Pons (tissue), 1 donor: ENCODE results near the gene HTR4.
"Not testable (repeated sequence)": the region's sequence is repeated elsewhere in the genome, so short reads cannot be mapped to it uniquely, and the experiment has no call there.

ENCODE experiments used
- DNase-seq: peaks from one replicate; pipeline ENCODE4 v3.0.0-alpha.2; 2016; ENCODE audit warnings: low spot score

HTR4 gene, protein sequence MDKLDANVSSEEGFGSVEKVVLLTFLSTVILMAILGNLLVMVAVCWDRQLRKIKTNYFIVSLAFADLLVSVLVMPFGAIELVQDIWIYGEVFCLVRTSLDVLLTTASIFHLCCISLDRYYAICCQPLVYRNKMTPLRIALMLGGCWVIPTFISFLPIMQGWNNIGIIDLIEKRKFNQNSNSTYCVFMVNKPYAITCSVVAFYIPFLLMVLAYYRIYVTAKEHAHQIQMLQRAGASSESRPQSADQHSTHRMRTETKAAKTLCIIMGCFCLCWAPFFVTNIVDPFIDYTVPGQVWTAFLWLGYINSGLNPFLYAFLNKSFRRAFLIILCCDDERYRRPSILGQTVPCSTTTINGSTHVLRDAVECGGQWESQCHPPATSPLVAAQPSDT

GRCh38 chr5:148653836-148654781 is at the start of gene HTR4:
Gene HTR4, minus strand, starts transcription at chr5:148654527. Its CDS starts 17,513 bp downstream, at chr5:148637014.
- DNase-seq: no peak

DNA sequence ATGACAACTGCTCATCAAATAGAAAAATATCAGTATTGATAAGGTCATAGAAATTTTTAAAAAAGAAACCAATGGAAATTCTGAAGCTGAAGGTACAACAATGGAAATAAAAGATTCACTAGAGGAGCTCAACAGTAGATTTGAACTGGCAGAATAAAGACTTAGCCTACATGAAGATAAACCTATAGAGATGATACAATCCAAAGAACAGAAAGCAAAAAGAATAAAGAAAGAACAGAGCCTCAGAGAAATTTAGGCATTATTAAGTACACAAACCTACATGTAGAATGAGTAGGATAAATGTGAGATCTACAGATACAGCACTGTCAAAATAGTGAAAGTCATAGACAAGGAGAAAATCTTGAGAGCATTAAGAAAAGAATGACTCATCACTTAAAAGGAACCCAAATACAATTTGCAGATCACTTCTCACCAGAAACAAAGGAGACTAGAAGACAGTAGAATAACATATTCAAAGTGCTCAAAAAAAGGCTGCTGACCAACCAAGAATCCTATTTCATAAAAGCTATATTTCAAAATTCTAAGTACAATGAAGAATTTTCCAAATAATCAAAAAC is 47.8 kb upstream of the HTR4 start:
- DNase-seq: no peak

DNA sequence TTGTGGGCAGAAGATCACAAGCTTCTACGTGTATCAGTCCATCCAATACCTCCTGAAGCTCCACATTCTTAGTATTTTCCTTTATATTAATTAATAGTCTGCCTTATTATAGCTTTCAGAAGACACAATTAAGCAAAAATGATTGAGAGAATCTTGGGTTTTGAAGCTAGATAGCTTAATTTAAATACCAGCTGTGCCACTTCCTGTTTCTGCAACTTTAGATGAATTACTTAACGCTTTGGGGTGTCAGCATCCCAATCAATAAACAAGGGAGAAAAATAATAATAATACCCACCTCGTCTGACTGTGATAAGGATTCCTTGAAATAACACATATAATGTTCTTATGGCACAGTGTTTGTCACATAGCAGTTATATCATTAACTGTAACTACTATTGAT is 44.7 kb upstream of the HTR4 start:
- no peak for DNase-seq

DNA sequence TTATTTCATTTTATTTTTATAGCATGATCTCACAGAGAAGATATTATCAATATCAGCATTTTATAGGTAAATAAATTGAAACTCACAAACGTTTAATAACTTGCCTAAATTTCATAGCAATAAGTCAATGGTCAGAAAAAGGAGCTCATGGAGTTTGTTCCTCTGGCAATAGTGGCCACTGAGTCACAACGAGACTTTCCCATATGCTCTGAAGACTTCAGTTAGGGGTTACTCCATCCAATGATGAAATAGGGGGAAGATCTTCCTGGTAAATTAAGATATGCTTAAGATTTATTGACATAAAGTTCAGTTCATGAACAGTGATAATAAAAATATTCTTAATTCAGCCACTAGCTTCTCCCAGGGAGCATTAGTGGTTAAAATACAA is 43.5 kb upstream of the HTR4 start:
- no peak for DNase-seq

DNA sequence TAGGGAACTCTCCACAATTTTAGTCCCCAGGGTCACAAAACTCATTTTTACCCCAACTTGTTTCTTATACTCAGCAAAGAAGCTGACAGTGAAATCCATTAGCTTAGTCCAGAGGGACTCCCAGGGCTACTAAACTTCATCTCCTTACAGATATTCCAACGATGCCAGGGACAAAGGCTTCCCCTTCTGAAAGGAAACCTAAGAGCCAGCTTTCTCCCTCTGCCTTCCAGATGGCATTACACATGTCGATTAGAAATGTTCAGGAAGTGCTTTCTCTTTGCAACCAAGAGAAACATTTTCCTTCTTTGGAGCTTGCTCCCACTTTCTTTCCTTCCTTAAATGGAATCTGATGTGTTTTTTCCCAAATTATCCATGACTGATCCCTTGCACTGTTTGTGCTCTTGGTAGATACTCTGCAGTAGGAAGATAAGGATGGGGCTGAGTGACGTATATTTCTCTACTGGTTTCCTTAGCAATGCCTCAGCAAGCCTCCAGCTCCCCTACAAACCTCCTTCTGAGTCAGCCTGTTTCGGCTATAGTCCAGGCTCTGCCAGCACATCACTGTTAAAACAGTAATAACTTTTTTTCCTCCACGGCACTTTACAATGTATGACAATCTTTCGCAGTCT is 43.0 kb upstream of the HTR4 start:
- peak; percentile 3 for DNase-seq

- DNase-seq: no peak
Measured at GRCh38 chr5:148696187-148697036, 42.1 kb upstream of the HTR4 start.

DNA sequence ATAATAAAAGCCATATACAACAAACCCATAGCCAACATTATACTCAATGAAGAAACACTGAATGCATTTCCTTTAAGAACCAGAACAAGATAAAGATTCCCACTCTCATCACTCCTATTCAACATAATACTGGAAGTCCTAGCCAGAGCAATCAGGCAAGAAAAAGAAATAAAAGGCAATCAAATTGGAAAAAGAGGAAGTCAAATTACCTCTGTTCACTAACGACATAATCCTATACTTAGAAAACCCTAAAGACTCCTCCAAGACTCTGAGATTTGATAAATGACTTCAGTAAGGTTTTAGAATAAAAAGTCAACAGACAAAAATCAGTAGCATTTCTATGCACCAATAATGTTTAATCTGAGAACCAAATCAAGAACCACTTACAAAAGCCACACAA is 36.6 kb upstream of the HTR4 start:
- no peak for DNase-seq

GRCh38 chr5:148688787-148689186 is 34.5 kb upstream of the HTR4 start:
- DNase-seq: no peak

DNA sequence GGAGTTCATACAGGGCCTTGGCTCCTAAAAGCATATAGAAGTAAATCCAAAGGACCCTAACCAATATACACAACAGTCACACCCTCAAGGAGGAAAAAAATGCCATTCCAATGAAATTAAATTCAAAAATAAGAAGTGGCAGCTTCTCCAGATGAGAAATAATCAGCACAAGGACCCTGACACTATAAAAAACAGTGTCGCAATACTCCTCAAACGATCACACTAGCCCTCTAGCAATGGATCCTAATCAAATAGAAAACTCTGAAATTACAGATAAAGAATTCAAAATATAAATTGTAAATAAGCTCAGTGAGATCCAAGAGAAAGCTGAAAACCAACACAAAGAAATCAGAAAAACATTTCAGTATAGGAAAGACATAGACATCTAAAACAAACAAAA is 33.5 kb upstream of the HTR4 start:
- DNase-seq: no peak

DNA sequence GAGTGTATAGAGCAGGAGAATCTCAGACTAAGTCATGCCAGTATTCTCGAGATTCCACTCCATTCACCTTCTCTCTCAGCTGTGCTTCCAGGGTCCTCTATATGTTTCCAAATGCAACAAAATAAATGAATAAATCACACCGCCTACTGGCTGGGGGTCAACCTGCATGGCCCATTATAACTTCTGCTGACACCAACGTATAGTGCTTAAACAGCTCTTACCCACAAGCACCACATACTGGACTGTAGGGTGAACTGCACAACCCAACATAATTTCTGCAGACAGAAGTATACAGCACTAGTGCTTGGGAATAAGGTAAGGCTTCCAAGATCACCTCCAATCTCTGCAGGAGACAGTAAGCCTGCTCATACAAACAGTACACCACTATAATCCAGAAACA is 33.1 kb upstream of the HTR4 start:
- no peak for DNase-seq

GRCh38 chr5:148686660-148687059 is 32.3 kb upstream of the HTR4 start:
- no peak for DNase-seq

- DNase-seq: no peak
Measured at GRCh38 chr5:148685520-148686134, 31.3 kb upstream of the HTR4 start.

DNA sequence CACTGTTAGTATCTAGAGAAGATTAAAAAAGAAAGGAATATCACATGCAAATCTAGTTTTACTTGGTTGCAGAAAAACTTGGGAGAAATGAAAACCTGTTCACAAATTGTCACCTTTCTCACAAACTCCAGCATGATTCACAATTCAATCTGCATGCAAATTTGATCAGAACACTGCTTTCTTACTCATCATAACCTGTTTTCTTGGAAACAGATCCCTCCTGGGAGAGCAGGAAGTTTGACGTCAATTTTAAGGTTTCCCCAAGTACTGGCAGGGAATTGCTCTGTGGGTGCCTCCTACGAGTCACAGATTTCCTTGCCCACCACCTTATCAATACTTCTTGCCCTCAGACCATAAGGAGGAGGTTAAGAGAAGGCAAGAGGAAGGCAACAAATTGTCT is 30.2 kb upstream of the HTR4 start:
- DNase-seq: no peak

GRCh38 chr5:148683651-148684050 is 29.3 kb upstream of the HTR4 start:
- DNase-seq: no peak

DNA sequence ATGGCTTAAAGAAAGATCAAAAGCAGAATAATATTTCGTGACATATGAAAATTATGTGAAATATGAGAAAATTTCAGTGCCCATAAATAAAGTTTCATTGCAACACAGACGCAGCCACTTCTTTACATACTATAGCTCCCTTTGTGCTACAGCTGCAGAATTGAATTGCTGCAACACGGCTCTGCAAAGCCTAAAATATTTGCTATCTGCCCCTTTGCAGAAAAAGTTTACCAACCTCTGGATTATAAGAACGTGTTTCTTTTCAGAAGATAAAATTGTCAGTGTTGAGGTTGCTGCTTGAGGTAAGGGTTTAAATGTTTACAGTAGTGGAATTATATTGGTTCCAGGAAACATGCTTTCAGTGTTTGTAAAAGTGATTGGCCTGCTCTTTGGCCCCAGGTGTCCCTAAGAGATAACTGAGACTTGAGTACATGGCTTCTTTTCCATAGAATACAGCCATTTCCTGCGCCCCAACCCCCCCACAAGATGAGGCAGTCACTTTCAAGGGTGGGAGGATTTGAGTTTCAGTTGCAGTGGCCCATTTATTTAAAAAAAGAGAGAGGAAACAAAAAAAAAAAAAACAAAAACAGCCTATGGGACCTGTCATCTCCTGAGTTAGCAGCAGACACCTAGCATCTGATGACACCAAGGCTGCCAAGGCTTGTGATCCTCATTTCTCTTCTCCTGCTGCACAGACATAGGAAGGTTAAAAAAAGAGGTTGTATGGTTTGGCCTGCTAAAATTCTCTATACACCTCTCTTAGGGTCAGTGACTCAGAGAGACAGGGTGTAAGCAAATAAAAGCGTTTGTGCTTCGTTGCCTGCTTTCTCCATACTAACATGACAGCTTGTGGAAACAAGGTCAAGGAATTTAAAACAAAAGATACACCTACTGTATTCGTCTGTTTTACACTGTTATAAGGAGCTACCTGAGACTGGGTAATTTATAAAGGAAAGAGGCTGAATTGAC is 28.0 kb upstream of the HTR4 start:
- no peak for DNase-seq

- no peak for DNase-seq
Measured at GRCh38 chr5:148681157-148682057, 27.1 kb upstream of the HTR4 start.

DNA sequence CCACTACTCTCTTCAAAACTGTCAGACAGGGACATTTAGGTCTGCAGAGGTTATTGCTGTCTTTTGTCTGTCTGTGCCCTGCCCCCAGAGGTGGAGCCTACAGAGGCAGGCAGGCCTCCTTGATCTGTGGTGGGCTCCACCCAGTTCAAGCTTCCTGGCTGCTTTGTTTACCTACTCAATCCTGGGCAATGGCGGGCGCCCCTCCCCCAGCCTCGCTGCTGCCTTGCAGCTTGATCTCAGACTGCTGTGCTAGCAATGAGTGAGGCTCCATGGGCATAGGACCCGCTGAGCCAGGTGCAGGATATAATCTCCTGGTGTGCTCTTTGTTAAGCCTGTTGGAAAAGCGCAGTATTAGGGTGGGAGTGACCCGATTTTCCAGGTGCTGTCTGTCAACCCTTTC is 19.4 kb upstream of the HTR4 start:
- not testable (repeated sequence) for DNase-seq

- no peak for DNase-seq
Measured at GRCh38 chr5:148666353-148666752, 12.0 kb upstream of the HTR4 start.

DNA sequence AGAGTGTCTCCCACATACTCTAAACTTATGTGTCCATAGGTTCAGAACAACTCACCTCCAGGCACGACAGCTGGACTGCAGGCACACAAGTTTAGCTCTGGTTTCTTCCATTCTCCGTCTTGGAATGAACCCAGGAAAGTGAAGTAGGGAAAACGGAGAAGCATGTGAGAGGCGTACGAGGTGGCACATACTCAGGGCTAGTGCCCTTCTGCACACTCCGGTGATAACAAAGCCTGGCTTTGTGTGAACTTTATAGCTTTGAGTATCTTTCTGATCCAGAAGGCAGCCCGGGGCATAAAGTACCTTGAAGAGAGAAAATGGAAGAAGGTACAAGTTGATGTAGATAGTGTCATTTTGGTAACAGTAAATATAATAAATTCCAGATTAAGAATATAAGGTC is 11.1 kb upstream of the HTR4 start:
- DNase-seq: no peak
